Fibroblast of lung (primary cell): ENCODE results near the gene TPI1. TPM values are rescaled to one million over a fixed set of nuclear protein-coding genes. Genes with fewer than 3 reads are reported as not detected.

Experiments
- DNase-seq, 2 donors: peaks; one replicate each; pipeline versions ENCODE4 v3.0.0 to v3.0.0-alpha.2; 2010; ENCODE audit warnings: low read depth in 2 of 2
- H2AFZ ChIP-seq: 2 replicates; pipeline ENCODE4 v1.5.1; 2012; ENCODE audit warnings: low read length, control low read depth, inconsistent platforms
- H3K27ac ChIP-seq: 2 replicates; pipeline ENCODE4 v1.5.1; 2011; ENCODE audit warnings: low read length, control low read depth; ENCODE audit not compliant: insufficient read depth
- H3K27me3 ChIP-seq: 2 replicates; pipeline ENCODE4 v1.5.1; 2011; ENCODE audit warnings: mild to moderate bottlenecking, low read length; ENCODE audit not compliant: control insufficient read depth, insufficient read depth
- H3K36me3 ChIP-seq: 2 replicates; pipeline ENCODE4 v1.5.1; 2011; ENCODE audit warnings: low read length; ENCODE audit not compliant: control insufficient read depth, insufficient read depth
- H3K4me1 ChIP-seq: 2 replicates; pipeline ENCODE4 v1.5.1; 2011; ENCODE audit warnings: low read length; ENCODE audit not compliant: control insufficient read depth, insufficient read depth; ENCODE audit errors: extremely low read depth
- H3K4me2 ChIP-seq: 2 replicates; pipeline ENCODE4 v1.5.1; 2011; ENCODE audit warnings: low read length, control low read depth; ENCODE audit not compliant: insufficient read depth; ENCODE audit errors: extremely low read depth
- H3K4me3 ChIP-seq, 4 experiments: fragments of 200-600 bp in 1 of 4; sonication (generic) in 1 of 4; replicated peaks in 1 of 4; 2 replicates each; pipeline ENCODE4 v1.5.1; 2011 to 2016; ENCODE audit warnings: low read length in 4 of 4, low read depth in 3 of 4, mild to moderate bottlenecking in 3 of 4, control low read depth in 2 of 4, inconsistent platforms in 1 of 4, mixed read lengths in 1 of 4; ENCODE audit not compliant: insufficient read depth in 1 of 4; ENCODE audit errors: control extremely low read depth in 1 of 4
- H3K79me2 ChIP-seq: 2 replicates; pipeline ENCODE4 v1.5.1; 2012; ENCODE audit warnings: mild to moderate bottlenecking, low read length, inconsistent platforms; ENCODE audit not compliant: control insufficient read depth, insufficient read depth
- H3K9ac ChIP-seq: 2 replicates; pipeline ENCODE4 v1.5.1; 2011; ENCODE audit warnings: mild to moderate bottlenecking, low read length, control low read depth; ENCODE audit not compliant: insufficient read depth
- H3K9me3 ChIP-seq: 2 replicates; pipeline ENCODE4 v1.5.1; 2012; ENCODE audit warnings: low read depth, low read length; ENCODE audit not compliant: control insufficient read depth, insufficient read depth
- H4K20me1 ChIP-seq: 2 replicates; pipeline ENCODE4 v1.5.1; 2011; ENCODE audit warnings: low read length; ENCODE audit not compliant: control insufficient read depth, insufficient read depth; ENCODE audit errors: extremely low read depth
- EZH2 ChIP-seq: IDR thresholded peaks from 2 replicates; pipeline ENCODE4 v1.5.1; 2012; ENCODE audit warnings: low read length, control low read depth, mild to moderate bottlenecking; ENCODE audit errors: missing control alignments
- polyA plus RNA-seq, 2 donors: library from polyadenylated mRNA; depleted of rRNA in 1 of 2; stranded (reverse) in 1 of 2; unstranded in 1 of 2; fragments of >200 nt; gene quantifications; 2 replicates each; pipeline ENCODE4 v1.2.1, GENCODE V29; 2011 to 2012; ENCODE audit warnings: missing spikeins in 1 of 2
- total RNA-seq: library from RNA; depleted of rRNA; stranded (reverse); fragments of >200 nt; gene quantifications from 2 replicates; pipeline ENCODE4 v1.2.1, GENCODE V29; 2014
- TF ChIP-seq, protein P1 (sequence below), 2 donors: IDR thresholded peaks in 1 of 2; conservative IDR thresholded peaks in 1 of 2; 1 replicate in 1 of 2; 2 replicates in 1 of 2; pipeline ENCODE4 v1.5.1; 2011 to 2012; ENCODE audit warnings: low read length in 2 of 2, control low read depth in 1 of 2, inconsistent platforms in 1 of 2, low read depth in 1 of 2, mild to moderate bottlenecking in 1 of 2

Gene TPI1
- total and polyA plus RNA-seq, 2 donors (not counting 1 experiment from before 2014, with no cell fraction given), result 934 to 1,654 TPM

DNA sequence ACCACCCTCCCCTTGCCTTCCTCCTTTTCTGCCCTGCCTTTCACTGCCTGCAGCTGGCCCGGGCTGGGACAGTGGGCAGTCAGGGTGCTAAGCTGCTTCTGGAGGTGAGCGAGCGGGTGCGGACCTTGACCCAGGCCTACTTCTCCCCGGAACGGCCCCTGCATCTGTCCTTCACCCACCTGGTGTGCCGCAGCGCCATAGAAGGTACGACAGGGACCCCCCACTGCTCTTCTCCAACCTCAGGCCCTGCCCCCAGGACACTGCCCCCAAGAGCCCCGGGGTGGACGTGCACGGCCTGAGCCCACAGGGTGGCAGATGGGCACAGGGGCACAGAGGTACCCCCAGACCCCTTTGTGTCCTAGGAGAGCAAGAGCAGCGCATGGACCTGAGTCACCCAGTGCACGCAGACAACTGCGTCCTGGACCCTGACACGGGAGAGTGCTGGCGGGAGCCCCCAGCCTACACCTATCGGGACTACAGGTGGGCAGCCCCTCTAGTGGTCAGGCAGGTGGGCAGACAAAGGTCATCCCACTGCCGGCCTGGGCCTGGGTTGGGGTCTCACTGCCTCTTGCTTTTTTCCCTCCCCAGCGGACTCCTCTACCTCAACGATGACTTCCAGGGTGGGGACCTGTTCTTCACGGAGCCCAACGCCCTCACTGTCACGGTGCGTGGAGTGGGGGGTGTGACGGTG lies 29.8 kb upstream of the TPI1 start:
- Histone ChIP-seq H3K4me1 (no peaks in the 10 kb centered on the region), H3K4me3 (no peak overlapping the region), H3K79me2 (no peaks in the 10 kb centered on the region), H4K20me1 (no peaks in the 10 kb centered on the region), H3K9ac (no peak overlapping the region), H3K27ac (no peak overlapping the region), H3K36me3 (peaks cover 29% of the 10 kb centered on the region), H3K9me3 (no peaks in the 10 kb centered on the region), H2AFZ (no peak overlapping the region), H3K4me2 (no peak overlapping the region), H3K27me3 (no peaks in the 10 kb centered on the region)
- no peak for DNase-seq
- no peak for TF ChIP-seq EZH2
- TF ChIP-seq, protein P1, sequence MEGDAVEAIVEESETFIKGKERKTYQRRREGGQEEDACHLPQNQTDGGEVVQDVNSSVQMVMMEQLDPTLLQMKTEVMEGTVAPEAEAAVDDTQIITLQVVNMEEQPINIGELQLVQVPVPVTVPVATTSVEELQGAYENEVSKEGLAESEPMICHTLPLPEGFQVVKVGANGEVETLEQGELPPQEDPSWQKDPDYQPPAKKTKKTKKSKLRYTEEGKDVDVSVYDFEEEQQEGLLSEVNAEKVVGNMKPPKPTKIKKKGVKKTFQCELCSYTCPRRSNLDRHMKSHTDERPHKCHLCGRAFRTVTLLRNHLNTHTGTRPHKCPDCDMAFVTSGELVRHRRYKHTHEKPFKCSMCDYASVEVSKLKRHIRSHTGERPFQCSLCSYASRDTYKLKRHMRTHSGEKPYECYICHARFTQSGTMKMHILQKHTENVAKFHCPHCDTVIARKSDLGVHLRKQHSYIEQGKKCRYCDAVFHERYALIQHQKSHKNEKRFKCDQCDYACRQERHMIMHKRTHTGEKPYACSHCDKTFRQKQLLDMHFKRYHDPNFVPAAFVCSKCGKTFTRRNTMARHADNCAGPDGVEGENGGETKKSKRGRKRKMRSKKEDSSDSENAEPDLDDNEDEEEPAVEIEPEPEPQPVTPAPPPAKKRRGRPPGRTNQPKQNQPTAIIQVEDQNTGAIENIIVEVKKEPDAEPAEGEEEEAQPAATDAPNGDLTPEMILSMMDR (conservative IDR thresholded peaks at IDR 0.05 in 1 of 2, IDR thresholded peaks at IDR 0.05 in 1 of 2; ENCODE audit: low read depth in 1 of 2, low read length in 2 of 2), result no peak

DNA sequence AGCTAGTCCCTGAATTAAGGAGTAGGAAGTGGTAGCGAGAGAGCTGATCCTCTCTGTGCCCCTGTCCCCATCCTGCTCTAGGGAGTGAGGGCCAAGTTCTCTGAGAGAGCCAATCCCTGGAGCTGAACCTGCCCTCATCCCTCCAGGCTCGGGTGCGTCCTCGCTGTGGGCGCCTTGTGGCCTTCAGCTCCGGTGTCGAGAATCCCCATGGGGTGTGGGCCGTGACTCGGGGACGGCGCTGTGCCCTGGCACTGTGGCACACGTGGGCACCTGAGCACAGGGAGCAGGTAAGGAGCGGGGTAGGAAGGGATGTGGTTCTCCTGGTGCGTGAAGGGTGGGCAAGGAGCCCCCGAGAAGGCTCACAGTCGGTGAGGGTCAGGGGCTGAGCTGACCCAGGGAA lies 28.5 kb upstream of the TPI1 start:
- H4K20me1 ChIP-seq, result no peaks in the 10 kb centered on the region
- H3K36me3 ChIP-seq, result peaks cover 27% of the 10 kb centered on the region
- no peak overlapping the region for H3K4me3 ChIP-seq
- H2AFZ ChIP-seq, result no peak overlapping the region
- no peaks in the 10 kb centered on the region for H3K79me2 ChIP-seq
- no peaks in the 10 kb centered on the region for H3K9me3 ChIP-seq
- no peak for DNase-seq
- H3K4me1 ChIP-seq, result no peaks in the 10 kb centered on the region
- H3K4me2 ChIP-seq, result no peak overlapping the region
- H3K9ac ChIP-seq, result no peak overlapping the region
- H3K27ac ChIP-seq, result no peak overlapping the region
- no peaks in the 10 kb centered on the region for H3K27me3 ChIP-seq
- TF ChIP-seq EZH2, result no peak
- TF ChIP-seq, protein P1 (conservative IDR thresholded peaks at IDR 0.05 in 1 of 2, IDR thresholded peaks at IDR 0.05 in 1 of 2; ENCODE audit: low read depth in 1 of 2, low read length in 2 of 2), result no peak

DNA sequence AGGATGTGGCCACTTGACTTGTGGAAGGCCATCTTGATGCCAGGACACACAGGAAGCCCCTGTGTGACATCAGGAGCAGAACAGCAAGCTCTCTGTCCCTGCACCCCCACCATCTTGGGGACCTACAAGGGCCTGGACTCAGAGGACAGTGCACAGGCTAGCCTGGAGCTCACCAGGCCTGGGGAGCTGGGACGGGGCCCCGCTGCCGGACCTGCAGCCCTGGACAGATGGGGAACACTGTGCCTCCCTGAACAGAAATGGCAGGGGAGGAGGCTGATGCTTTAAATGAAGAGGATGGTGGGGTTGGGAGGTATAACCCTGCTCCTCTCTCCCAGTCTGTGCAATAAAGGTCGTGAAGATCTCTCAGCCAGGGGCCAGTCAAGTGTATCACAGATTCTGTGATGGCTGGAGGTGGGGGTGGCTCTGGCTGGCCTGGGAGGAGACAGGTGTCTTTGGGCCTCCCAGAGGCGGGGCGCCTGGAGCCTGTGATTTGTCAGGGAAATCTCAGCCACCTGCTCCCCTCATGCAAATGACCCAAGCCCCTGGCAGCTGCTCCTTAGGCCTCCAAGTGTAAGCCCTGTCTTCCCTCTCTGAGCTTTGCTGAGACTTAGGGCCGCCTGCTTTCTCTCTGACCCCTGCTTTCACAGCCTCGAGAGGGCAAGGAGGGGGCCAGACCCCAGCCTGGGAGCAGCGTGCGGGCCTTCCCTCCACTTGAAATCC lies 27.7 kb upstream of the TPI1 start:
- DNase-seq, result no peak
- no peaks in the 10 kb centered on the region for H3K27me3 ChIP-seq
- no peaks in the 10 kb centered on the region for H3K4me1 ChIP-seq
- no peak overlapping the region for H3K4me3 ChIP-seq
- no peak overlapping the region for H3K4me2 ChIP-seq
- TF ChIP-seq EZH2, result no peak
- TF ChIP-seq, protein P1 (conservative IDR thresholded peaks at IDR 0.05 in 1 of 2, IDR thresholded peaks at IDR 0.05 in 1 of 2; ENCODE audit: low read depth in 1 of 2, low read length in 2 of 2), result no peak
- peaks cover 27% of the 10 kb centered on the region for H3K36me3 ChIP-seq
- H3K9me3 ChIP-seq, result no peaks in the 10 kb centered on the region
- H3K9ac ChIP-seq, result no peak overlapping the region
- no peak overlapping the region for H3K27ac ChIP-seq
- no peak overlapping the region for H2AFZ ChIP-seq
- H3K79me2 ChIP-seq, result no peaks in the 10 kb centered on the region
- H4K20me1 ChIP-seq, result no peaks in the 10 kb centered on the region
